GM23248 (cell line): ENCODE data around the gene AMZ2. TPM values are rescaled to one million over a fixed set of nuclear protein-coding genes. Genes with fewer than 3 reads are reported as not detected.

Experiments
- DNase-seq: peaks from one replicate; pipeline ENCODE4 v3.0.0-alpha.2; 2015
- H2AFZ ChIP-seq: fragments of 200-600 bp; sonication (generic); 2 replicates; pipeline ENCODE4 v1.6.1; 2016; ENCODE audit warnings: antibody characterized with exemption
- H3F3A ChIP-seq: fragments of 200-600 bp; sonication (generic); 2 replicates; pipeline ENCODE4 v1.6.1; 2016; ENCODE audit warnings: mild to moderate bottlenecking, antibody characterized with exemption, mixed run types; ENCODE audit not compliant: insufficient read depth
- H3K27ac ChIP-seq: fragments of 200-600 bp; sonication (generic); 2 replicates; pipeline ENCODE4 v1.5.1; 2016; ENCODE audit warnings: mild to moderate bottlenecking
- H3K27me3 ChIP-seq: fragments of 200-600 bp; sonication (generic); replicated peaks from 2 replicates; pipeline ENCODE4 v1.6.1; 2016; ENCODE audit warnings: mild to moderate bottlenecking; ENCODE audit not compliant: insufficient read depth
- H3K36me3 ChIP-seq: fragments of 200-600 bp; sonication (generic); 2 replicates; pipeline ENCODE4 v1.6.1; 2016; ENCODE audit warnings: low read depth, mild to moderate bottlenecking
- H3K4me1 ChIP-seq: fragments of 200-600 bp; sonication (generic); 2 replicates; pipeline ENCODE4 v1.6.1; 2016; ENCODE audit warnings: mild to moderate bottlenecking; ENCODE audit not compliant: insufficient read depth
- H3K4me2 ChIP-seq: fragments of 200-600 bp; sonication (generic); one replicate; pipeline ENCODE4 v1.6.1; 2016; ENCODE audit warnings: mild to moderate bottlenecking; ENCODE audit not compliant: unreplicated experiment
- H3K4me3 ChIP-seq: fragments of 200-600 bp; sonication (generic); 2 replicates; pipeline ENCODE4 v1.5.1; 2016; ENCODE audit warnings: mild to moderate bottlenecking
- H3K79me2 ChIP-seq: fragments of 200-600 bp; sonication (generic); 2 replicates; pipeline ENCODE4 v1.6.1; 2016; ENCODE audit warnings: mild to moderate bottlenecking; ENCODE audit not compliant: insufficient read depth
- H3K9ac ChIP-seq: fragments of 200-600 bp; sonication (generic); 2 replicates; pipeline ENCODE4 v1.6.1; 2016; ENCODE audit warnings: mild to moderate bottlenecking
- H3K9me2 ChIP-seq: fragments of 200-600 bp; sonication (generic); 2 replicates; pipeline ENCODE4 v1.6.1; 2016; ENCODE audit warnings: mixed run types, mild to moderate bottlenecking, moderate library complexity; ENCODE audit not compliant: insufficient read depth
- H3K9me3 ChIP-seq: fragments of 200-600 bp; sonication (generic); one replicate; pipeline ENCODE4 v1.6.1; 2017; ENCODE audit warnings: low read depth
- H4K20me1 ChIP-seq: fragments of 200-600 bp; sonication (generic); 2 replicates; pipeline ENCODE4 v1.6.0; 2016; ENCODE audit not compliant: insufficient read depth
- EZH2 ChIP-seq: fragments of 200-600 bp; sonication (generic); IDR thresholded peaks from 2 replicates; pipeline ENCODE4 v1.6.1; 2018; ENCODE audit warnings: antibody characterized with exemption, mild to moderate bottlenecking; ENCODE audit not compliant: insufficient read depth, poor library complexity, severe bottlenecking
- EZH2phosphoT487 ChIP-seq: fragments of 200-600 bp; sonication (generic); IDR thresholded peaks from 2 replicates; pipeline ENCODE4 v1.6.1; 2018; ENCODE audit warnings: antibody characterized with exemption, moderate library complexity, mild to moderate bottlenecking, low read depth; ENCODE audit not compliant: insufficient read depth
- WGBS, 2 experiments: methylation state at CpG; one replicate each; pipeline ENCODE4 v1.1.6; 2015 to 2017; ENCODE audit warnings: low lambda C conversion rate in 2 of 2, low coverage in 1 of 2; ENCODE audit errors: missing lambda C conversion rate in 2 of 2; 5-methylcytosine and 5-hydroxymethylcytosine counted together
- in situ Hi-C: fragments of 300-500 bp; cut with MboI; formaldehyde crosslinking; loops from 2 replicates; pipeline ENCODE4 v1.15.0; 2020
- polyA plus RNA-seq: library from polyadenylated mRNA; unstranded; fragments of >200 nt; fragmentation: Nextera tagmentation; extraction: Ambion mirVana; gene quantifications from 2 replicates; pipeline ENCODE4 v1.2.1, GENCODE V29; 2016
- total RNA-seq: library from RNA; depleted of rRNA; stranded (reverse); fragments of >200 nt; shearing (Covaris generic); gene quantifications from 2 replicates; pipeline ENCODE4 v1.2.3, GENCODE V29; 2014

Gene AMZ2
- total and polyA plus RNA-seq, 2 experiments from 2014 or later: 96.7 to 117 TPM

DNA sequence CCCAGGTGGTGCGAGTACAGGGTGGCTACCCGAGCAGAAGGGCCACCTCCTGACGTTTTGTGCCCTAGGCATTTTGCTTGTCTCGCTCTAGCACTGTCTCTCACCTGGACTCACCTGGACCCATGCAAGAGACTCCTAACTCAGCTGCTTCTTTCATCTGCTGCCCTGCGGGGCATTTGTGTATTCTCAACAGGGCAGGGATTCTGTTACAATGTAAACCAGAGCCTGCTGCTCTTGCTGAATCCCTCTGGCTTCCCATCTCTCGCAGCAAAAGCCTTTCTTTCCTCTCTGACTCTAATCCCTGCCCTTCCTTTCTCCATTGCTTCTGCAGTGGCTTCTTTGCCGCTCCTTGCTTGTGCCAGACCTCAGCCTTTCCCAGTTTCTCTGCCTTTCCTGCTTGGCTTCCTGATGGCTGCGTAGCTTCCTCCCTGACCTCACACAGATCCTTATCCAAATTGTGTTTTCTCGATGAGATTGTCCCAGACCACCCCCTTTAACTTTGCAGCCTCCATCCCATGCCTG, 53.7 kb downstream of the AMZ2 start:
- no peaks in the 10 kb centered on the region for H3K36me3 ChIP-seq
- peaks cover 15% of the 10 kb centered on the region for H3K4me1 ChIP-seq
- 75 to 83% methylated on average over 9 of the region's 9 CpGs for WGBS, 2 experiments
- H4K20me1 ChIP-seq: no peaks in the 10 kb centered on the region
- DNase-seq: no peak
- no peak overlapping the region for H3K9ac ChIP-seq
- no peaks in the 10 kb centered on the region for H3K79me2 ChIP-seq
- no peak overlapping the region for H3K4me3 ChIP-seq
- TF ChIP-seq EZH2 (no peak), EZH2phosphoT487 (no peak)
- no peak overlapping the region for H3K27ac ChIP-seq
- in situ Hi-C loops: no loop called here
- no peaks in the 10 kb centered on the region; the same call in 1 of the 2 replicates for H3K27me3 ChIP-seq
- no peaks in the 10 kb centered on the region for H3F3A ChIP-seq
- no peaks in the 10 kb centered on the region for H3K9me2 ChIP-seq
- H2AFZ ChIP-seq: no peak overlapping the region
- no peak overlapping the region for H3K4me2 ChIP-seq
- H3K9me3 ChIP-seq: no peaks in the 10 kb centered on the region

DNA sequence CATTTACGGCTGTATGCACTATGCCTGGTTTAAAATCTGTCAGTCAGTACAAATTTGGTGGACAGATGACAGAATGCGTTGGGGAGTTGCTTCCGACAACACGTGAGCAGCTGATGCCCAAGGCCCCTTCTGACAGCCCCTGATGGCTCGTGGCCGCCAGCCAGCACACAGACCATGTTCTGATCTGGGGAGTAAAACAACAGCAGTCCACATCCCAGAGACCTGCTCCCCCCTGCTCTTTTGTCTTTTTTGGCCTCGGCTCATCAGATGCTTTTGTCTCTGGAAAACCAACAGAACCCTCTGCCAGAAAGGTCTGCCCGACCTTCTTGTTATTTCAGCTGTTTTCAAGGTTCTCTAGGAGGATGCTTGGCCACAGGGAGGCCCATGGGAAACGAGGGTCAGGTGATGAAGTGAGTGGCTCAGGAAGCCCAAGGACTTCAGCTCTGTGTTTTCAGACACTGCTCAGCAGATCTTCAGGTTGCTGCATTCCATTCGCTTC, 54.3 kb downstream of the AMZ2 start:
- no peak overlapping the region for H3K4me3 ChIP-seq
- no peaks in the 10 kb centered on the region for H3K9me3 ChIP-seq
- no peaks in the 10 kb centered on the region for H3K36me3 ChIP-seq
- no peak overlapping the region for H3K4me2 ChIP-seq
- peaks cover 10% of the 10 kb centered on the region; the same call in 1 of the 2 replicates for H3K4me1 ChIP-seq
- no peaks in the 10 kb centered on the region for H3F3A ChIP-seq
- WGBS, 2 experiments: 77 to 79% methylated on average over 10 of the region's 10 CpGs
- H3K27ac ChIP-seq: no peak overlapping the region
- H3K79me2 ChIP-seq: no peaks in the 10 kb centered on the region
- no peaks in the 10 kb centered on the region; the same call in 1 of the 2 replicates for H3K27me3 ChIP-seq
- peak; percentile 5 for DNase-seq
- no peak overlapping the region for H2AFZ ChIP-seq
- in situ Hi-C loops: no loop called here
- TF ChIP-seq EZH2phosphoT487 (no peak), EZH2 (no peak)
- no peak overlapping the region for H3K9ac ChIP-seq
- H3K9me2 ChIP-seq: no peaks in the 10 kb centered on the region
- no peaks in the 10 kb centered on the region for H4K20me1 ChIP-seq

- Histone ChIP-seq H3K79me2 (no peaks in the 10 kb centered on the region), H3K9me3 (no peaks in the 10 kb centered on the region), H3K27ac (no peak overlapping the region), H3K4me3 (no peak overlapping the region), H3F3A (no peaks in the 10 kb centered on the region), H3K4me1 (peaks cover 10% of the 10 kb centered on the region; the same call in 1 of the 2 replicates), H3K36me3 (no peaks in the 10 kb centered on the region), H3K4me2 (no peak overlapping the region), H3K27me3 (no peaks in the 10 kb centered on the region; the same call in 1 of the 2 replicates), H3K9ac (no peak overlapping the region), H2AFZ (no peak overlapping the region), H4K20me1 (no peaks in the 10 kb centered on the region), H3K9me2 (no peaks in the 10 kb centered on the region)
- in situ Hi-C loops: no loop called here
- TF ChIP-seq EZH2 (no peak), EZH2phosphoT487 (no peak)
- no peak for DNase-seq
- WGBS, 2 experiments: 75 to 78% methylated on average over 4 of the region's 4 CpGs
These were observed 54.8 kb downstream of the AMZ2 start for GRCh38 chr17:68302666-68303065.

DNA sequence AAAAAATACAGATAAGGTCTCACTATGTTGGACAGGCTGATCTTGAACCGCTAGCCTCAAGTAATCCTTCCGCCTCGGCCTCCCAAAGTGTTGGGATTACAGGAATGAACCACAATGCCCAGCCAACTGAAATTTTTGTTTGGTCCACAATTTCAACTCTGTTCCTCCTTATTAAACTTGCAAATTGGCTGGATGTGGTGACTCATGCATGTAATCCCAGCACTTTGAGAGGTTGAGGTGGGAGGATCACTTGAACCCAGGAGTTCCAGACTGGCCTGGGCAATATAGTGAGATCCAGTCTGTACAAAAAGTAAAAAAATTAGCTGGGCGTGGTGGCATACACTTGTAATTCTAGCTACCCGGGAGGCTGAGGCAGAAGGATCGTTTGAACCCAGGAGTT, 56.9 kb downstream of the AMZ2 start:
- DNase-seq: no peak
- no peaks in the 10 kb centered on the region for H3F3A ChIP-seq

More for the DNA sequence above, 56.9 kb downstream of the AMZ2 start:
- Histone ChIP-seq H4K20me1 (no peaks in the 10 kb centered on the region), H3K4me3 (no peak overlapping the region), H3K27ac (no peak overlapping the region), H3K79me2 (no peaks in the 10 kb centered on the region), H3K27me3 (no peaks in the 10 kb centered on the region; the same call in 1 of the 2 replicates), H3K9me2 (no peaks in the 10 kb centered on the region), H2AFZ (no peak overlapping the region), H3K36me3 (no peaks in the 10 kb centered on the region), H3K9ac (no peak overlapping the region), H3K9me3 (no peaks in the 10 kb centered on the region), H3K4me2 (no peak overlapping the region), H3K4me1 (peaks cover 10% of the 10 kb centered on the region; the same call in 1 of the 2 replicates)
- WGBS, 2 experiments: 92% methylated on average over 6 of the region's 6 CpGs
- in situ Hi-C loops: no loop called here
- TF ChIP-seq EZH2 (no peak), EZH2phosphoT487 (no peak)
